HAP-1 (cell line): ENCODE data around the gene OVCA2.
A peak's percentile ranks its signal among the peaks of the same experiment; 100 is the strongest.

Experiments
- DNase-seq, 2 experiments: peaks; one replicate each; pipeline ENCODE4 v3.0.0-alpha.2; 2016 to 2020; ENCODE audit warnings: low spot score in 2 of 2
- H3K27me3 ChIP-seq: fragments of 250-450 bp; sonication (Bioruptor Pico); 2 replicates; pipeline ENCODE4 v1.5.1; 2020; ENCODE audit warnings: low read depth, mild to moderate bottlenecking, moderate library complexity
- H3K36me3 ChIP-seq: fragments of 250-450 bp; sonication (Bioruptor Pico); replicated peaks from 2 replicates; pipeline ENCODE4 v1.5.1; 2020; ENCODE audit warnings: mild to moderate bottlenecking
- H3K4me1 ChIP-seq: fragments of 250-450 bp; sonication (Bioruptor Pico); 2 replicates; pipeline ENCODE4 v1.5.1; 2020; ENCODE audit warnings: mild to moderate bottlenecking
- H3K4me3 ChIP-seq: fragments of 250-450 bp; sonication (Bioruptor Pico); 2 replicates; pipeline ENCODE4 v1.5.1; 2020; ENCODE audit warnings: mild to moderate bottlenecking, moderate library complexity
- H3K9me3 ChIP-seq: fragments of 250-450 bp; sonication (Bioruptor Pico); 2 replicates; pipeline ENCODE4 v1.5.1; 2020; ENCODE audit warnings: mild to moderate bottlenecking, moderate library complexity
- in situ Hi-C: fragments of 300-500 bp; cut with MboI; formaldehyde crosslinking; loops from 3 replicates; pipeline ENCODE4 v1.14.3; 2020; ENCODE audit warnings: low sequenced_read_pairs, inconsistent platforms, mixed read lengths

The OVCA2 gene

DNA sequence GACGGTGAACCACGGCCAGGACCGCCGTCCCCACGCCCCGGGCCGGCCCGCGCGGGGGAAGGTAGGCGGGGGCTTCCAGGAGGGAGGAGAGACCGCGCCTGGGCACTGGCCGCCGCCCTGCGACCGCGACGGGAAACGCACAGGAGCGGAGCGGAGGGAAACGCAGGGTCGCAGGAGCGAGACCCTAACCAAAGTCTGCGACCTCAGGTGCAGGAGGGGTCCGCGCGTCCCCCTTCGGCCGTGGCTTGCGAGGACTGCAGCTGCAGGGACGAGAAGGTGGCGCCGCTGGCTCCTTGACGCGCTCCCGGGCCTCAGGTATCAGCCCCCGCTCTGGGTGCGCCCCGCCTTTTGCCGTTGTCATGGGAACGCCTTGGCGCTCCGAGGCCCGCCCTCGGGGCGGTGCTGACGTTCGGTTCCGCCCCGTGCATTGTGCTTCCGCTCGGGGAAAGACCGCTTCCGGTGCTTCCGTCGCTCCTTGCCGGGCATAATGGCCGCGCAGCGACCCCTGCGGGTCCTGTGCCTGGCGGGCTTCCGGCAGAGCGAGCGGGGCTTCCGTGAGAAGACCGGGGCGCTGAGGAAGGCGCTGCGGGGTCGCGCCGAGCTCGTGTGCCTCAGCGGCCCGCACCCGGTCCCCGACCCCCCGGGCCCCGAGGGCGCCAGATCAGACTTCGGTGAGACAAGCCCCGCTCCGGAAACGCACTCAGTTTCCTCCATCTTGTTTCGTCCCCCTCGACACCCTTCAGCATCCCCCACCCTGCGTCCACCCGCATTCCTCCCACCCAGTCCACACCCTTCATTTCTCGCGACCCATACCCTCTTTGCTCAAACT, at the start of gene OVCA2:
Gene OVCA2 (plus strand): TSS at position 462 of the 829 bp plus-strand sequence. CDS start 26 bp downstream, at position 488.
- H3K36me3 ChIP-seq, result peaks cover 18% of the 10 kb centered on the region
- in situ Hi-C loops, result loop anchor here (25.0 kb wide), 1 partner anchor 404 kb away; the partner anchor contains the start of genes RILP, SCARF1 and SLC43A2
- H3K4me3 ChIP-seq, result peak within 1 kb of the TSS; percentile 83
- H3K27me3 ChIP-seq, result no peaks in the 10 kb centered on the region
- H3K4me1 ChIP-seq, result peaks cover 5% of the 10 kb centered on the region; the same call in 1 of the 2 replicates
- H3K9me3 ChIP-seq, result no peaks in the 10 kb centered on the region
- peak; percentile 92 to 98 for DNase-seq

DNA sequence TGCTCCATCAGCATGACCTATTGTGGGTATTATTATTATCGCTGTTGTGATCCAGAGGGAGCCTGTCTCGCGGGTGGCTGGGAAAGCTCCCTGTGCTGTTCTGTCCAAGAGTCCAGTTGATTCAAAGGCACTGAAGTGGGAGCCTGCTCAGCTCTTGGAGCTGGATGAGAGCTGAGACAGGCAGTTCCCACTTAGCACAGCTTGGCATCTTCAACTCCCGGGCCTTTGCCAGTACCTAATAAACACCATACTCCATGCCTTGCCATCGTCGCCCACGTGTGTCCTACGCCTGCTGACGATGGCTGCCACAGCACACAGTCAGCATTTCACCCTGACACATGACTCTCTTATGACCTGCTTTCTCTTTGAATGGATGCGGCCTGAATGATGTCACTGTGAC, 49.3 kb upstream of the OVCA2 start:
- Histone ChIP-seq H3K4me3 (no peak overlapping the region), H3K36me3 (no peaks in the 10 kb centered on the region), H3K27me3 (no peaks in the 10 kb centered on the region), H3K4me1 (peaks cover 21% of the 10 kb centered on the region), H3K9me3 (no peaks in the 10 kb centered on the region)
- no peak for DNase-seq
- in situ Hi-C loops, result no loop called here

GRCh38 chr17:1994707-1995106, 47.1 kb upstream of the OVCA2 start:
- peaks cover 35% of the 10 kb centered on the region for H3K4me1 ChIP-seq
- in situ Hi-C loops, result no loop called here
- no peaks in the 10 kb centered on the region for H3K27me3 ChIP-seq
- H3K9me3 ChIP-seq, result no peaks in the 10 kb centered on the region
- no peak overlapping the region for H3K4me3 ChIP-seq
- H3K36me3 ChIP-seq, result no peaks in the 10 kb centered on the region
- no peak for DNase-seq

DNA sequence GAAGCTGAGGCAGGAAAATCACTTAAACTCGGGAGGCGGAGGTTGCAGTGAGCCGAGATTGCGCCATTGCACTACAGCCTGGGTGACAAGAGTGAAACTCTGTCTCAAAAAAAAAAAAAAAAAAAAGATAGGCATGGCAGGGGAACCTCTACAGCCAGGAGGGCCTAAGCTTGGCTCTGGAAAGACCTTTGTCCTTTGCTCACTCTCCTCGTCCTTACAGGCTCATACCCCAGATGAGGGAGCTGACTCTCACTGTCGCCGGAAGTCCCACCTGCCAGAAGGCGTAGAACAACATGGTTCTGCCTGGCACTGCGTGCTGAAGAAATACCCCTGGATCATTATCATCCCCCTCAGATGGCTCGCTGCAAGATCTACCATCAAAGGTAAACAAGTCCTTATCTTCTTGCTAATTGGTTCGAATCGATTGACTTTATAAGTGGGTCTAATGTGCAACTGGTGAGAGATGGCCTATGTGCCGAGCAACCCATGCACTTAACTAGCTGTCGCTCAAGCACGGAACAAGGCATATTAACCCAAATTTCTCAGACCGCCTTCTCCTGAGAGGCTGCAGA, 46.4 kb upstream of the OVCA2 start:
- Histone ChIP-seq H3K36me3 (no peaks in the 10 kb centered on the region), H3K9me3 (no peaks in the 10 kb centered on the region), H3K4me1 (peaks cover 42% of the 10 kb centered on the region), H3K27me3 (no peaks in the 10 kb centered on the region), H3K4me3 (no peak overlapping the region)
- no peak for DNase-seq
- in situ Hi-C loops, result no loop called here

- H3K27me3 ChIP-seq, result no peaks in the 10 kb centered on the region
- in situ Hi-C loops, result no loop called here
- no peaks in the 10 kb centered on the region for H3K9me3 ChIP-seq
- no peak for DNase-seq
- H3K4me3 ChIP-seq, result no peak overlapping the region
- H3K4me1 ChIP-seq, result peaks cover 37% of the 10 kb centered on the region
- H3K36me3 ChIP-seq, result no peaks in the 10 kb centered on the region
Measured at GRCh38 chr17:1995907-1996799, 45.7 kb upstream of the OVCA2 start.

- Histone ChIP-seq H3K9me3 (no peaks in the 10 kb centered on the region), H3K36me3 (no peaks in the 10 kb centered on the region), H3K27me3 (no peaks in the 10 kb centered on the region), H3K4me3 (no peak overlapping the region), H3K4me1 (peaks cover 33% of the 10 kb centered on the region)
- in situ Hi-C loops, result no loop called here
- DNase-seq, result peak in 1 of 2 experiments; percentile 58
Measured at GRCh38 chr17:1996800-1997288, 45.0 kb upstream of the OVCA2 start.

- no peaks in the 10 kb centered on the region for H3K9me3 ChIP-seq
- H3K4me3 ChIP-seq, result no peak overlapping the region
- peak; percentile 33 to 48 for DNase-seq
- no peaks in the 10 kb centered on the region for H3K27me3 ChIP-seq
- no peaks in the 10 kb centered on the region for H3K36me3 ChIP-seq
- in situ Hi-C loops, result no loop called here
- H3K4me1 ChIP-seq, result peaks cover 33% of the 10 kb centered on the region
Measured at GRCh38 chr17:1997289-1997926, 44.4 kb upstream of the OVCA2 start.

DNA sequence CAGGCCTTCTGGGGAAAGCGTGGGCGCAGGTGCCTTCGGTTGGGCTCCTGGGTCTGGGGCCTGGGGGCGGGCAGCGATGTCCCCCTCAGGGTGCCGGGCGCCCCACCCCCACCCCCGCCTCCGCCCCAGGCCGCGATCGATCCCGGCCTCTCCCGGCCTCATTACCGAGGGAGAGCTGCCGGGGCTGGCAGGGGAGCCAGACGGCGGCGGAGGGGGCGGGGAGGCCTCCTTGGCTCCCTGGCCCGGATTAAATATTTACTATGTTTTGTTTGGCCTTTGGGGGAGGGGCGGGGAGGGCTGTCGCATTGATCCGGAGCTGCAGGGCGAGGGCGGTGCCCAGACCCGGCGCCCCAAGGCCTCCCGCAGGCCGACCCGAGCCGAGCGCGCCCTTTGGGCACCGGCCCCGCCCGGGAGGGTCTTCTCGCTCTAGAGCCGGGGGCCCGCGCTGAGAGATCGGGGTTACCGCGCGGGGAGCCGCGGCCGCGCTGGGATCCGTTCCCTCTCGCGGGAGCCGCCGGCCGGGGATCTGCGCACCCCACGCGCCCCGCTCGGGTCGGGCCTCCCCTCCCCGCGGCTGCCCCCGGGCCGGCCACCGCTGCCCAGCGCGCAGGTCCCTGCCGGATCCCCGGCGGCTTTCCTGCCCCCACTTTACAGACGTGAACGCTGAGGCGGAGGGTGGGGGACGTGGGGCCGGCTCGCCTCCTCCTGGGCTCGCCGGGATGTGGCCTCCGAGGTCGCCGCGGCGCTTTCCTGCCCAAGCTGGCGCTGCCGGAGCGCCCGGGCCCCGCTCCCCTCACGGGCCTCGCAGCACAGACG, 43.7 kb upstream of the OVCA2 start:
- peak; percentile 67 to 85 for DNase-seq
- H3K36me3 ChIP-seq, result no peaks in the 10 kb centered on the region
- H3K4me3 ChIP-seq, result no peak overlapping the region
- H3K9me3 ChIP-seq, result no peaks in the 10 kb centered on the region
- H3K27me3 ChIP-seq, result no peaks in the 10 kb centered on the region
- in situ Hi-C loops, result no loop called here
- H3K4me1 ChIP-seq, result peaks cover 33% of the 10 kb centered on the region

DNA sequence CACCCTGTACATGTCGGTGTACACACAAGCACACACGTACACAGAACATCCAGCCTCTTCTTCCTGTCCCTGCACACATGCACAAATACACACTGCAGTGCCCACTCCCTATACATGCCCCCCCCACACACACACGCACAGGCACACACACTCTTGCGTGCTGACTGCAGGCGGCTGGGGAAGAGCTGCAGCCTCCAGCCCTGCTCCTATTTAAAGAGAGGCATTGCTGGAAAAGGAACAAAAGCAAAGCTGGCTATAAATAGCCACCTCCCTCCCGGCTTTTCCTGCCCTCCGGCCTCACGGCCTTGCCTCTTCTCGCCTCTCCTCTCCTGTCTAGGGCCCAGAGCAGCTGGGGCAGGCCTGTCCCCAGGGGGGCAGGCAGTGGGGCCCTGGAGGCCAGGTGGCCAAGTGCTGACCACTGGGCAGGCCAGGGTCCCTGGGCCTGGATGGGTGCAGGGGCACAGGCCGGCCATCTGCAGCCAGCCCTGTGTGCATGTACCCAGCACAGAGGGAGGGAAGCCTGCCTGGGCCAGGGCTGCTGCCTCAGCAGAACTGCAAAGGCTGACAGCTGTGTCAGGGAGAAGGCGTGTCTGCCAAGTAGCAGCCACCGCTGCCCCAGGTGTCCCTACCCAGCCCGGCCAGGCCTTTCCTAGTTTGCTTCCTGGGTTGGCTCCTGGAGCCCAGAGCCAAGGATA, 42.1 kb upstream of the OVCA2 start:
- H3K4me1 ChIP-seq, result peaks cover 33% of the 10 kb centered on the region
- DNase-seq, result peak; percentile 83
- in situ Hi-C loops, result no loop called here
- H3K4me3 ChIP-seq, result no peak overlapping the region
- no peaks in the 10 kb centered on the region for H3K36me3 ChIP-seq
- H3K27me3 ChIP-seq, result no peaks in the 10 kb centered on the region
- no peaks in the 10 kb centered on the region for H3K9me3 ChIP-seq

DNA sequence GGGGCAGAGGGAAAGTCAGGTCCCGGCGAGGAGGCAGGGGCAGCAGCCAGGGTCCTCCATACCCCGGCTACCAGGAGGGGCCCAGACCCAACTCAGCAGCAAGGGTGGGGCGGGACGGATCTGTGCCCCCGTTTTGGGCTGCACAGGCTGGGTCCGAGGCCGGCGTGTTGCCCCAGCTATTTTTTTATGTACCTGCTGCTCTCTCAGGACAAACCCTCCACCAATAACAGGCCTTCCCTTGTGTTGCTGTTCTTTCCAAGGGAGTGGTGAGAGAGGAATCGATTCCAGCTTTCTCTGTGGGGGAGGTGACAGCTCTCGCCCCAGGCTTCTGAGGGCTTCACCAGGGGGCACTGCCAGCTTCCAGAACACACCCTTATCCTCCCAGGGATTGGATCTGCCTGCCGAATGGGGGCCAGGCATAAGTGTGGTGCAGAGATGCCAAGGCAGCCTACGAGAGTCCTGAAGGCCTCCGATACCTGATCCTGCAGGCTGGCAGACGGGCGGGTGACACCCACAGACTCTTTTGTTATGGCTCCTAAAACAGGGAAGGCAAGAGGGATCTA, 39.0 kb upstream of the OVCA2 start:
- no peak overlapping the region for H3K4me3 ChIP-seq
- H3K9me3 ChIP-seq, result no peaks in the 10 kb centered on the region
- in situ Hi-C loops, result no loop called here
- DNase-seq, result no peak
- H3K27me3 ChIP-seq, result no peaks in the 10 kb centered on the region
- no peaks in the 10 kb centered on the region for H3K36me3 ChIP-seq
- peaks cover 19% of the 10 kb centered on the region for H3K4me1 ChIP-seq

DNA sequence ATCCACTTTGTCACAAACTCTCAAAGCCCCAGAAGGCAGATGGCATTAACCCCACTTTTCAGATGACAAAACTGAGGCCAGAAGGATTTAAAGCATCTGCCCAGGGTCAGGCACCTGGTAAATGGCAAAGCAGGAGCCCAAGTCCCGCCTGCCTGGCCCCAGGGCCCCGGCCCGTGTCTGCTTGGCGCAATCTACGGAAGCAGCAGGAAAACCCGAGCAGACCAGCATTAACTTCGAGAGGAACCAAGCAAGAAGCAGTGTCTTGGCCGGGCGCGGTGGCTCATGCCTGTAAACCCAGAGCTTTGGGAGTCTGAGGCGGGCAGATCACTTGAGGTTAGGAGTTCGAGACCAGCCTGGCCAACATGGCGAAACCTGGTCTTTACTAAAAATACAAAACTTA, 38.3 kb upstream of the OVCA2 start:
- Histone ChIP-seq H3K4me1 (peaks cover 17% of the 10 kb centered on the region), H3K9me3 (no peaks in the 10 kb centered on the region), H3K27me3 (no peaks in the 10 kb centered on the region), H3K36me3 (no peaks in the 10 kb centered on the region), H3K4me3 (no peak overlapping the region)
- no peak for DNase-seq
- in situ Hi-C loops, result no loop called here

- Histone ChIP-seq H3K4me1 (peaks cover 9% of the 10 kb centered on the region), H3K4me3 (no peak overlapping the region), H3K9me3 (no peaks in the 10 kb centered on the region), H3K36me3 (no peaks in the 10 kb centered on the region), H3K27me3 (no peaks in the 10 kb centered on the region)
- in situ Hi-C loops, result no loop called here
- no peak for DNase-seq
Measured at GRCh38 chr17:2004435-2004952, 37.3 kb upstream of the OVCA2 start.
